K562 (cell line): ENCODE data around the gene CD47. TPM values are rescaled to one million over a fixed set of nuclear protein-coding genes. Genes with fewer than 3 reads are reported as not detected.

Experiments
- ATAC-seq: fragments of 200-7000 bp; cut with Tn5 transposase; 3 replicates; pipeline ENCODE4 v1.9.1; 2020; ENCODE audit warnings: moderate library complexity
- BruUV-seq: library from RNA; stranded (reverse); fragments of 400-500 nt; replicated peaks from 2 replicates; lab custom pipeline; 2021; lab: Mats Ljungman, UMichigan
- CTCF ChIA-PET: fragments of 300-600 bp; formaldehyde crosslinking; extraction: SDS; loops from one replicate; lab custom pipeline; 2021; ENCODE audit warnings: low intra/inter-chr PET ratio; lab: Yijun Ruan, JAX
- POLR2A ChIA-PET: fragments of 300-600, 350-650 bp; sonication (Branson Sonifier 250); formaldehyde crosslinking; extraction: SDS; loops from one replicate; lab custom pipeline; 2021; ENCODE audit warnings: antibody characterized with exemption, inconsistent platforms; lab: Yijun Ruan, JAX
- DNase-seq, 4 experiments: peaks; one replicate each; pipeline versions ENCODE4 v3.0.0 to v3.0.0-alpha.2; 2011 to 2018; ENCODE audit warnings: low spot score in 3 of 4, mixed read lengths in 3 of 4; ENCODE audit errors: extremely low read depth in 1 of 4
- FAIRE-seq: peaks from 2 replicates; lab custom pipeline; 2011; peaks lifted over from hg19 to GRCh38; lab: Jason Lieb, UNC
- H2AFZ ChIP-seq: 2 replicates; pipeline ENCODE4 v1.6.0; 2011; ENCODE audit warnings: low read depth, low read length, control low read depth, inconsistent platforms
- H3K27ac ChIP-seq: fragments of 200-600 bp; 3 replicates; pipeline ENCODE4 v1.8.0; 2011; ENCODE audit warnings: low read depth, mild to moderate bottlenecking, control low read depth, inconsistent platforms, low read length, moderate library complexity, mixed read lengths; ENCODE audit errors: extremely low read depth
- H3K27me3 ChIP-seq, 2 experiments: fragments of 300-600 bp in 1 of 2; 2 replicates in 1 of 2; 3 replicates in 1 of 2; pipeline versions ENCODE4 v1.6.0 to v1.8.0; 2011; ENCODE audit warnings: inconsistent platforms in 2 of 2, low read length in 2 of 2, mild to moderate bottlenecking in 1 of 2, mixed read lengths in 1 of 2, moderate library complexity in 1 of 2; ENCODE audit not compliant: control insufficient read depth in 2 of 2, insufficient read depth in 2 of 2
- H3K36me3 ChIP-seq: fragments of 300-600 bp; 3 replicates; pipeline ENCODE4 v1.8.0; 2011; ENCODE audit warnings: mild to moderate bottlenecking, low read length, inconsistent platforms; ENCODE audit not compliant: control insufficient read depth, insufficient read depth
- H3K4me1 ChIP-seq, 2 experiments: fragments of 200-600 bp in 1 of 2; replicated peaks in 1 of 2; 2 replicates in 1 of 2; 3 replicates in 1 of 2; pipeline versions ENCODE4 v1.5.1 to v1.8.0; 2011; ENCODE audit warnings: inconsistent platforms in 2 of 2, low read length in 2 of 2, mild to moderate bottlenecking in 1 of 2, mixed read lengths in 1 of 2, moderate library complexity in 1 of 2; ENCODE audit not compliant: control insufficient read depth in 2 of 2, insufficient read depth in 2 of 2
- H3K4me2 ChIP-seq: 2 replicates; pipeline ENCODE4 v1.6.1; 2011; ENCODE audit warnings: low read length, control low read depth, inconsistent platforms, mixed read lengths; ENCODE audit not compliant: insufficient read depth
- H3K4me3 ChIP-seq: fragments of 200-600 bp; sonication (generic), shearing (Covaris generic); 2 replicates; pipeline ENCODE4 v1.5.1; 2016; ENCODE audit warnings: control low read depth, inconsistent platforms
- H3K79me2 ChIP-seq: fragments of 200-600 bp; 3 replicates; pipeline ENCODE4 v1.8.0; 2011; ENCODE audit warnings: low read length, inconsistent platforms; ENCODE audit not compliant: control insufficient read depth, insufficient read depth
- H3K9ac ChIP-seq, 2 experiments: 2 replicates each; pipeline versions ENCODE4 v1.6.0 to v1.6.1; 2011; ENCODE audit warnings: low read depth in 2 of 2, low read length in 2 of 2, control low read depth in 1 of 2, inconsistent platforms in 1 of 2, mild to moderate bottlenecking in 1 of 2, mixed read lengths in 1 of 2; ENCODE audit not compliant: insufficient read depth in 1 of 2
- H3K9me1 ChIP-seq: one replicate; pipeline ENCODE4 v1.6.0; 2011; ENCODE audit warnings: inconsistent platforms, mild to moderate bottlenecking, low read length, moderate library complexity; ENCODE audit not compliant: control insufficient read depth, insufficient read depth
- H3K9me3 ChIP-seq: replicated peaks from 2 replicates; pipeline ENCODE4 v1.5.1; 2011; ENCODE audit warnings: low read depth, low read length, inconsistent platforms; ENCODE audit not compliant: control insufficient read depth, insufficient read depth
- H4K20me1 ChIP-seq: replicated peaks from 2 replicates; pipeline ENCODE4 v1.6.1; 2011; ENCODE audit warnings: low read length, inconsistent platforms, mixed read lengths; ENCODE audit not compliant: control insufficient read depth, insufficient read depth
- BCLAF1 ChIP-seq, 2 experiments: fragments of 450-650 bp in 1 of 2; IDR thresholded peaks; 2 replicates each; pipeline ENCODE4 v1.6.1; 2011 to 2017; ENCODE audit warnings: low read depth in 2 of 2, antibody characterized with exemption in 1 of 2, borderline replicate concordance in 1 of 2, low read length in 1 of 2, mild to moderate bottlenecking in 1 of 2, mixed read lengths in 1 of 2; ENCODE audit not compliant: control insufficient read depth in 1 of 2
- E2F6 ChIP-seq, 2 experiments: IDR thresholded peaks; 2 replicates each; pipeline ENCODE4 v1.6.1; 2011; ENCODE audit warnings: borderline replicate concordance in 1 of 2, control low read depth in 1 of 2, low read depth in 1 of 2, low read length in 1 of 2, mild to moderate bottlenecking in 1 of 2, mixed read lengths in 1 of 2, moderate library complexity in 1 of 2; ENCODE audit not compliant: insufficient read depth in 1 of 2, insufficient read length in 1 of 2, poor library complexity in 1 of 2, severe bottlenecking in 1 of 2; ENCODE audit errors: extremely low read depth in 1 of 2
- IRF2 ChIP-seq: sonication (generic); formaldehyde crosslinking; IDR thresholded peaks from 2 replicates; pipeline ENCODE4 v1.8.1; 2022; ENCODE audit warnings: mild to moderate bottlenecking, missing genetic modification reagents
- MXI1 ChIP-seq: IDR thresholded peaks from 2 replicates; pipeline ENCODE4 v1.6.1; 2011; ENCODE audit warnings: low read depth, mild to moderate bottlenecking, improper control_type of control experiment, low read length
- PRMT5 ChIP-seq: sonication (generic); formaldehyde crosslinking; IDR thresholded peaks from 2 replicates; pipeline ENCODE4 v1.5.0; 2020; ENCODE audit warnings: missing genetic modification reagents
- SPI1 ChIP-seq: IDR thresholded peaks from 2 replicates; pipeline ENCODE4 v1.6.1; 2011; ENCODE audit warnings: low read depth, low read length, control low read depth, borderline replicate concordance
- SRSF1 ChIP-seq: fragments of 200-400 bp; formaldehyde crosslinking; IDR thresholded peaks from 2 replicates; pipeline ENCODE4 v1.6.1; 2017; ENCODE audit warnings: mild to moderate bottlenecking, low read depth, low read length, moderate library complexity
- SRSF3 ChIP-seq: fragments of 200-400 bp; formaldehyde crosslinking; IDR thresholded peaks from 2 replicates; pipeline ENCODE4 v1.6.1; 2016; ENCODE audit warnings: mild to moderate bottlenecking, low read length, moderate library complexity; ENCODE audit not compliant: insufficient read depth
- ZNF311 ChIP-seq: fragments of 250-450 bp; sonication (Bioruptor Pico); IDR thresholded peaks from 2 replicates; pipeline ENCODE4 v1.4.0; 2020; ENCODE audit warnings: mild to moderate bottlenecking, moderate library complexity
- ZNF551 ChIP-seq: fragments of 250-450 bp; sonication (Bioruptor Pico); IDR thresholded peaks from 2 replicates; pipeline ENCODE4 v1.5.0; 2021; ENCODE audit warnings: mild to moderate bottlenecking, moderate library complexity
- ZNF584 ChIP-seq: fragments of 200-800 bp; sonication (Bioruptor generic); IDR thresholded peaks from 2 replicates; pipeline ENCODE4 v1.6.1; 2016; ENCODE audit warnings: low read depth, mild to moderate bottlenecking, missing genetic modification characterization, missing compliant biosample characterization
- ZSCAN32 ChIP-seq: fragments of 450-650 bp; formaldehyde crosslinking; IDR thresholded peaks from 2 replicates; pipeline ENCODE4 v1.4.0; 2020; ENCODE audit warnings: mild to moderate bottlenecking, moderate library complexity
- WGBS: fragments of 100-300 bp; shearing (Covaris generic); methylation state at CpG from one replicate; pipeline ENCODE4 v1.1.6; 2016; ENCODE audit warnings: low coverage, mixed read lengths; ENCODE audit not compliant: insufficient coverage; ENCODE audit errors: missing lambda C conversion rate; 5-methylcytosine and 5-hydroxymethylcytosine counted together
- in situ Hi-C: fragments of 300-500 bp; cut with MboI; formaldehyde crosslinking; loops from 4 replicates; pipeline ENCODE4 v1.15.0; 2018; ENCODE audit warnings: inconsistent platforms, mixed read lengths
- intact Hi-C: fragments of 100-400 bp; cut with micrococcal nuclease; formaldehyde crosslinking; loops from 2 replicates; pipeline ENCODE4 v1.14.2; 2022
- polyA plus RNA-seq, 8 experiments: library from polyadenylated mRNA; depleted of rRNA in 4 of 8; stranded (reverse) in 5 of 8; unstranded in 3 of 8; fragments of >200 nt; fragmentation: Nextera tagmentation in 2 of 8; fragmentation: Illumina TruSeq in 1 of 8; extraction: Ambion mirVana in 2 of 8; extraction: Trizol in 1 of 8; gene quantifications; 2 replicates each; pipeline versions ENCODE4 v1.2.1 to v1.2.3, GENCODE V29; 2011 to 2014; ENCODE audit warnings: inconsistent platforms in 1 of 8, missing spikeins in 1 of 8
- total RNA-seq, 7 experiments: library from RNA; depleted of rRNA in 6 of 7; stranded (reverse); fragments of >200 nt in 6 of 7; fragmentation: Illumina TruSeq in 2 of 7; extraction: Trizol in 2 of 7; gene quantifications; 2 replicates each; pipeline versions ENCODE4 v1.2.1 to v1.2.3, GENCODE V29; 2011 to 2021; ENCODE audit warnings: low replicate concordance in 1 of 7

The CD47 gene
- total and polyA plus RNA-seq, 9 of the 15 experiments (the other 6 are each of a cell fraction or from before 2014, with no cell fraction given), result 10.2 to 62.6 (median 36.3) TPM

GRCh38 chr3:108025177-108025576 is 65.7 kb downstream of the CD47 start:
- in situ Hi-C loops, result no loop called here
- Histone ChIP-seq H3K9me3 (no peaks in the 10 kb centered on the region), H2AFZ (no peak overlapping the region), H3K4me1 (no peaks in the 10 kb centered on the region), H3K27me3 (peaks cover 0 to 4% of the 10 kb centered on the region in 2 experiments; a peak in 2 of 5 replicates), H3K9ac (no peak overlapping the region), H3K36me3 (no peaks in the 10 kb centered on the region), H3K27ac (no peak overlapping the region), H3K4me2 (no peak overlapping the region), H4K20me1 (no peaks in the 10 kb centered on the region), H3K9me1 (no peaks in the 10 kb centered on the region), H3K79me2 (no peaks in the 10 kb centered on the region), H3K4me3 (no peak overlapping the region)
- DNase-seq, result no peak
- TF ChIP-seq SPI1, result no peak
- TF ChIP-seq ZSCAN32, result no peak
- TF ChIP-seq E2F6 (IDR thresholded peaks at IDR 0.05; ENCODE audit: borderline replicate concordance in 1 of 2, extremely low read depth in 1 of 2, insufficient read depth in 1 of 2, insufficient read length in 1 of 2, low read depth in 1 of 2, low read length in 1 of 2, poor library complexity in 1 of 2, severe bottlenecking in 1 of 2), result no peak
- no peak for TF ChIP-seq ZNF584
- no peak for TF ChIP-seq IRF2 (CRISPR knock-in tag)
- TF ChIP-seq MXI1, result no peak
- no peak for TF ChIP-seq SRSF1
- TF ChIP-seq BCLAF1 (IDR thresholded peaks at IDR 0.05; ENCODE audit: borderline replicate concordance in 1 of 2, control insufficient read depth in 1 of 2, low read depth in 2 of 2, low read length in 1 of 2), result no peak
- TF ChIP-seq ZNF551 (CRISPR knock-in tag), result no peak
- TF ChIP-seq SRSF3, result no peak
- TF ChIP-seq PRMT5 (CRISPR knock-in tag), result no peak
- TF ChIP-seq ZNF311 (CRISPR knock-in tag), result no peak
- intact Hi-C loops, result no loop called here
- 0% methylated on average over 2 of the region's 3 CpGs for WGBS
- POLR2A ChIA-PET, result no interaction called here
- CTCF ChIA-PET, result no interaction called here
- ATAC-seq, result no peak
- no peak for FAIRE-seq
- no TSS peak for BruUV-seq
